ENCODE data around the gene BARHL2. TPM values are rescaled to one million over a fixed set of nuclear protein-coding genes. Genes with fewer than 3 reads are reported as not detected.
A peak's percentile ranks its signal among the peaks of the same experiment; 100 is the strongest.

BARHL2 gene
- not detected for total RNA-seq

- H3K36me3 Mint-ChIP-seq (ENCODE audit: low read depth): peaks cover 44% of the 10 kb centered on the region
- peak within 1 kb of the TSS; percentile 61 for H3K4me3 Mint-ChIP-seq
- ATAC-seq (replicated peaks): no peak
Measured at GRCh38 chr1:90716552-90717355, at the start of gene BARHL2. BARHL2 (minus strand) TSS chr1:90717302; CDS start chr1:90717195, 107 bp downstream.

GRCh38 chr1:90763930-90764329 lies 46.8 kb upstream of the BARHL2 start:
- no peak for ATAC-seq (replicated peaks)
- Mint-ChIP-seq H3K27me3 (peaks cover 38% of the 10 kb centered on the region), H3K4me1 (no peaks in the 10 kb centered on the region), H3K36me3 (ENCODE audit: low read depth) (no peaks in the 10 kb centered on the region), H3K4me3 (no peak overlapping the region), H3K9me3 (no peaks in the 10 kb centered on the region), H3K27ac (no peak overlapping the region)

More at GRCh38 chr1:90716552-90717355, at the start of gene BARHL2:
- Mint-ChIP-seq H3K4me1 (peaks cover 13% of the 10 kb centered on the region), H3K27me3 (peaks cover 68% of the 10 kb centered on the region), H3K27ac (peak within 1 kb of the TSS; percentile 66), H3K9me3 (peaks cover 4% of the 10 kb centered on the region)

- ATAC-seq (replicated peaks): no peak
- Mint-ChIP-seq H3K27ac (no peak overlapping the region), H3K9me3 (no peaks in the 10 kb centered on the region), H3K36me3 (ENCODE audit: low read depth) (no peaks in the 10 kb centered on the region), H3K27me3 (peaks cover 35% of the 10 kb centered on the region), H3K4me3 (no peak overlapping the region), H3K4me1 (no peaks in the 10 kb centered on the region)
Measured at GRCh38 chr1:90763506-90763905, 46.4 kb upstream of the BARHL2 start.

GRCh38 chr1:90761781-90762589 lies 44.9 kb upstream of the BARHL2 start:
- ATAC-seq (replicated peaks): no peak
- Mint-ChIP-seq H3K4me1 (no peaks in the 10 kb centered on the region), H3K36me3 (ENCODE audit: low read depth) (no peaks in the 10 kb centered on the region), H3K4me3 (no peak overlapping the region), H3K27me3 (peaks cover 28% of the 10 kb centered on the region), H3K27ac (no peak overlapping the region), H3K9me3 (no peaks in the 10 kb centered on the region)

GRCh38 chr1:90761156-90761555 lies 44.1 kb upstream of the BARHL2 start:
- H3K4me3 Mint-ChIP-seq: no peak overlapping the region
- no peaks in the 10 kb centered on the region for H3K9me3 Mint-ChIP-seq
- H3K36me3 Mint-ChIP-seq (ENCODE audit: low read depth): no peaks in the 10 kb centered on the region
- H3K27ac Mint-ChIP-seq: no peak overlapping the region
- H3K4me1 Mint-ChIP-seq: no peaks in the 10 kb centered on the region
- ATAC-seq (replicated peaks): no peak
- H3K27me3 Mint-ChIP-seq: peaks cover 31% of the 10 kb centered on the region

- H3K27ac Mint-ChIP-seq: no peak overlapping the region
- H3K9me3 Mint-ChIP-seq: no peaks in the 10 kb centered on the region
- no peak overlapping the region for H3K4me3 Mint-ChIP-seq
- H3K27me3 Mint-ChIP-seq: peaks cover 27% of the 10 kb centered on the region
- no peak for ATAC-seq (replicated peaks)
- H3K36me3 Mint-ChIP-seq (ENCODE audit: low read depth): no peaks in the 10 kb centered on the region
- H3K4me1 Mint-ChIP-seq: no peaks in the 10 kb centered on the region
Measured at GRCh38 chr1:90753556-90753955, 36.5 kb upstream of the BARHL2 start.

GRCh38 chr1:90748668-90749067 lies 31.6 kb upstream of the BARHL2 start:
- H3K36me3 Mint-ChIP-seq (ENCODE audit: low read depth): no peaks in the 10 kb centered on the region
- H3K27me3 Mint-ChIP-seq: peaks cover 26% of the 10 kb centered on the region

GRCh38 chr1:90746857-90747256 lies 29.8 kb upstream of the BARHL2 start:
- H3K4me3 Mint-ChIP-seq: no peak overlapping the region
- no peaks in the 10 kb centered on the region for H3K9me3 Mint-ChIP-seq
- H3K36me3 Mint-ChIP-seq (ENCODE audit: low read depth): no peaks in the 10 kb centered on the region
- H3K27me3 Mint-ChIP-seq: peaks cover 21% of the 10 kb centered on the region
- no peaks in the 10 kb centered on the region for H3K4me1 Mint-ChIP-seq
- H3K27ac Mint-ChIP-seq: no peak overlapping the region
- ATAC-seq (replicated peaks): no peak

More at GRCh38 chr1:90748668-90749067, 31.6 kb upstream of the BARHL2 start:
- no peaks in the 10 kb centered on the region for H3K9me3 Mint-ChIP-seq
- H3K4me1 Mint-ChIP-seq: no peaks in the 10 kb centered on the region
- no peak for ATAC-seq (replicated peaks)
- H3K4me3 Mint-ChIP-seq: no peak overlapping the region
- no peak overlapping the region for H3K27ac Mint-ChIP-seq

- H3K4me1 Mint-ChIP-seq: no peaks in the 10 kb centered on the region
- H3K27me3 Mint-ChIP-seq: peaks cover 21% of the 10 kb centered on the region
- no peaks in the 10 kb centered on the region for H3K9me3 Mint-ChIP-seq
- H3K36me3 Mint-ChIP-seq (ENCODE audit: low read depth): no peaks in the 10 kb centered on the region
- no peak overlapping the region for H3K4me3 Mint-ChIP-seq
- no peak for ATAC-seq (replicated peaks)
- H3K27ac Mint-ChIP-seq: no peak overlapping the region
Measured at GRCh38 chr1:90745972-90746371, 28.9 kb upstream of the BARHL2 start.

GRCh38 chr1:90732136-90732535 lies 15.0 kb upstream of the BARHL2 start:
- Mint-ChIP-seq H3K4me3 (no peak overlapping the region), H3K36me3 (ENCODE audit: low read depth) (peaks cover 6% of the 10 kb centered on the region), H3K9me3 (peaks cover 3% of the 10 kb centered on the region), H3K27me3 (peaks cover 74% of the 10 kb centered on the region), H3K27ac (no peak overlapping the region), H3K4me1 (peaks cover 12% of the 10 kb centered on the region)
- no peak for ATAC-seq (replicated peaks)

GRCh38 chr1:90731382-90732050 lies 14.4 kb upstream of the BARHL2 start:
- Mint-ChIP-seq H3K36me3 (ENCODE audit: low read depth) (peaks cover 6% of the 10 kb centered on the region), H3K4me1 (peaks cover 12% of the 10 kb centered on the region), H3K9me3 (peaks cover 3% of the 10 kb centered on the region), H3K27me3 (peaks cover 75% of the 10 kb centered on the region), H3K4me3 (peak overlapping the region; percentile 74), H3K27ac (no peak overlapping the region)
- ATAC-seq (replicated peaks): no peak

GRCh38 chr1:90730243-90731022 lies 13.3 kb upstream of the BARHL2 start:
- Mint-ChIP-seq H3K4me3 (peak overlapping the region; percentile 74), H3K27ac (no peak overlapping the region)
- no peak for ATAC-seq (replicated peaks)

GRCh38 chr1:90729504-90730242 lies 12.6 kb upstream of the BARHL2 start:
- no peak for ATAC-seq (replicated peaks)

More at GRCh38 chr1:90730243-90731022, 13.3 kb upstream of the BARHL2 start:
- Mint-ChIP-seq H3K36me3 (ENCODE audit: low read depth) (peaks cover 16% of the 10 kb centered on the region), H3K27me3 (peaks cover 80% of the 10 kb centered on the region), H3K9me3 (peaks cover 3% of the 10 kb centered on the region), H3K4me1 (peaks cover 21% of the 10 kb centered on the region)

More at GRCh38 chr1:90729504-90730242, 12.6 kb upstream of the BARHL2 start:
- Mint-ChIP-seq H3K27ac (no peak overlapping the region), H3K36me3 (ENCODE audit: low read depth) (peaks cover 20% of the 10 kb centered on the region), H3K4me1 (peaks cover 21% of the 10 kb centered on the region), H3K4me3 (peak overlapping the region; percentile 74), H3K9me3 (peaks cover 3% of the 10 kb centered on the region), H3K27me3 (peaks cover 82% of the 10 kb centered on the region)

Measured in activated T-helper 17 cell treated with anti-CD3 and anti-CD28 coated beads, Interleukin-2, amount 50 U/mL, for 72 hours (primary cell).